ENCODE measurements around the gene CASZ1.

DNA sequence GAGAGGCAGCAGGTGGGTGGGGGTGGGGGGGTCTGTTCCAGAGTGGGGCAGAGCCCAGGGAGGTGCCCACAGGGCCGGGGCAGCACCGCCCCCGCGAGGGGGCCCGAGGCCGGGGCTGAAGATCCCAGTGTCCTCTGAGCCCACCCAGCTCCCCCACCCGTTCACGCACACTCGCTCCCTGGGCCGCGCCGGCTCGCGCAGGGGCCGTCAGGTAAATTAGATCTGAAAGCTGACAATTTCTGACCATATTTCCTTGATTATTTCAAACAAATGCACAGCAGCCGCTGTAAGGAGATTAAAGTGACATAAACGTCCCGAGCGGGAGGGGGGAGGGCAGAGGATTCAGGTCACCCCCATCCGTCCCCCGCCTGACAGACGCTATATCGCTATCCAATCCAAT lies 118.0 kb downstream of the CASZ1 start:
- TF ChIP-seq EZH2 (IDR thresholded peaks at IDR 0.05; ENCODE audit: low read depth, unreplicated experiment) (no peak), POLR2AphosphoS5 (IDR thresholded peaks at IDR 0.05; ENCODE audit: low read depth) (no peak)
- TF ChIP-seq, protein P1, sequence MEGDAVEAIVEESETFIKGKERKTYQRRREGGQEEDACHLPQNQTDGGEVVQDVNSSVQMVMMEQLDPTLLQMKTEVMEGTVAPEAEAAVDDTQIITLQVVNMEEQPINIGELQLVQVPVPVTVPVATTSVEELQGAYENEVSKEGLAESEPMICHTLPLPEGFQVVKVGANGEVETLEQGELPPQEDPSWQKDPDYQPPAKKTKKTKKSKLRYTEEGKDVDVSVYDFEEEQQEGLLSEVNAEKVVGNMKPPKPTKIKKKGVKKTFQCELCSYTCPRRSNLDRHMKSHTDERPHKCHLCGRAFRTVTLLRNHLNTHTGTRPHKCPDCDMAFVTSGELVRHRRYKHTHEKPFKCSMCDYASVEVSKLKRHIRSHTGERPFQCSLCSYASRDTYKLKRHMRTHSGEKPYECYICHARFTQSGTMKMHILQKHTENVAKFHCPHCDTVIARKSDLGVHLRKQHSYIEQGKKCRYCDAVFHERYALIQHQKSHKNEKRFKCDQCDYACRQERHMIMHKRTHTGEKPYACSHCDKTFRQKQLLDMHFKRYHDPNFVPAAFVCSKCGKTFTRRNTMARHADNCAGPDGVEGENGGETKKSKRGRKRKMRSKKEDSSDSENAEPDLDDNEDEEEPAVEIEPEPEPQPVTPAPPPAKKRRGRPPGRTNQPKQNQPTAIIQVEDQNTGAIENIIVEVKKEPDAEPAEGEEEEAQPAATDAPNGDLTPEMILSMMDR (conservative IDR thresholded peaks at IDR 0.05; ENCODE audit: low read depth in 2 of 2): no peak
- TF ChIP-seq, protein P2, sequence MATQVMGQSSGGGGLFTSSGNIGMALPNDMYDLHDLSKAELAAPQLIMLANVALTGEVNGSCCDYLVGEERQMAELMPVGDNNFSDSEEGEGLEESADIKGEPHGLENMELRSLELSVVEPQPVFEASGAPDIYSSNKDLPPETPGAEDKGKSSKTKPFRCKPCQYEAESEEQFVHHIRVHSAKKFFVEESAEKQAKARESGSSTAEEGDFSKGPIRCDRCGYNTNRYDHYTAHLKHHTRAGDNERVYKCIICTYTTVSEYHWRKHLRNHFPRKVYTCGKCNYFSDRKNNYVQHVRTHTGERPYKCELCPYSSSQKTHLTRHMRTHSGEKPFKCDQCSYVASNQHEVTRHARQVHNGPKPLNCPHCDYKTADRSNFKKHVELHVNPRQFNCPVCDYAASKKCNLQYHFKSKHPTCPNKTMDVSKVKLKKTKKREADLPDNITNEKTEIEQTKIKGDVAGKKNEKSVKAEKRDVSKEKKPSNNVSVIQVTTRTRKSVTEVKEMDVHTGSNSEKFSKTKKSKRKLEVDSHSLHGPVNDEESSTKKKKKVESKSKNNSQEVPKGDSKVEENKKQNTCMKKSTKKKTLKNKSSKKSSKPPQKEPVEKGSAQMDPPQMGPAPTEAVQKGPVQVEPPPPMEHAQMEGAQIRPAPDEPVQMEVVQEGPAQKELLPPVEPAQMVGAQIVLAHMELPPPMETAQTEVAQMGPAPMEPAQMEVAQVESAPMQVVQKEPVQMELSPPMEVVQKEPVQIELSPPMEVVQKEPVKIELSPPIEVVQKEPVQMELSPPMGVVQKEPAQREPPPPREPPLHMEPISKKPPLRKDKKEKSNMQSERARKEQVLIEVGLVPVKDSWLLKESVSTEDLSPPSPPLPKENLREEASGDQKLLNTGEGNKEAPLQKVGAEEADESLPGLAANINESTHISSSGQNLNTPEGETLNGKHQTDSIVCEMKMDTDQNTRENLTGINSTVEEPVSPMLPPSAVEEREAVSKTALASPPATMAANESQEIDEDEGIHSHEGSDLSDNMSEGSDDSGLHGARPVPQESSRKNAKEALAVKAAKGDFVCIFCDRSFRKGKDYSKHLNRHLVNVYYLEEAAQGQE (IDR thresholded peaks at IDR 0.05; ENCODE audit: unreplicated experiment): no peak
